AG04450 (cell line): ENCODE data around the gene EEIG2. TPM values are rescaled to one million over a fixed set of nuclear protein-coding genes. Genes with fewer than 3 reads are reported as not detected.

Experiments
- CTCF ChIA-PET: fragments of 300-600, 350-600 bp; formaldehyde crosslinking; extraction: SDS; loops from one replicate; lab custom pipeline; 2022; ENCODE audit warnings: antibody characterized with exemption, inconsistent platforms; lab: Charles Lee
- POLR2A ChIA-PET: fragments of 350-600 bp; formaldehyde crosslinking; extraction: SDS; loops from one replicate; lab custom pipeline; 2021; ENCODE audit warnings: antibody characterized with exemption, inconsistent platforms; lab: Yijun Ruan, JAX
- DNase-seq: peaks from one replicate; pipeline ENCODE4 v3.0.0-alpha.2; 2011; ENCODE audit warnings: low read depth, low spot score
- H3K27ac ChIP-seq: one replicate; pipeline ENCODE4 v1.5.1; 2012; ENCODE audit warnings: low read depth, low read length, control low read depth
- H3K27me3 ChIP-seq: one replicate; pipeline ENCODE4 v1.6.0; 2012; ENCODE audit warnings: low read length; ENCODE audit not compliant: control insufficient read depth, insufficient read depth
- H3K4me3 ChIP-seq: 2 replicates; pipeline ENCODE4 v1.5.1; 2011; ENCODE audit warnings: mild to moderate bottlenecking, low read depth, low read length, control low read depth
- H3K9me3 ChIP-seq: 2 replicates; pipeline ENCODE4 v1.5.1; 2012; ENCODE audit warnings: low read length; ENCODE audit not compliant: control insufficient read depth, insufficient read depth
- CTCF ChIP-seq: IDR thresholded peaks from 2 replicates; pipeline ENCODE4 v1.5.1; 2011; ENCODE audit warnings: low read depth, low read length, control low read depth, inconsistent platforms
- polyA plus RNA-seq: library from polyadenylated mRNA; depleted of rRNA; stranded (reverse); fragments of >200 nt; gene quantifications from 2 replicates; pipeline ENCODE4 v1.2.3, GENCODE V29; 2011

The EEIG2 gene
- polyA plus RNA-seq, 1 experiment: 6.1 TPM

- H3K4me3 ChIP-seq: no peak overlapping the region
- H3K9me3 ChIP-seq: peaks cover 9% of the 10 kb centered on the region
- H3K27ac ChIP-seq: no peak overlapping the region
- ChIA-PET POLR2A (no interaction called here), CTCF (interaction anchor here (0.7 to 1.2 kb wide), 4 partner anchors 11 to 64 kb away, joined by 3 to 4 read pairs (median 4); no protein-coding TSS in a partner anchor)
- no peaks in the 10 kb centered on the region for H3K27me3 ChIP-seq
- no peak for TF ChIP-seq CTCF
- no peak for DNase-seq
Observed at GRCh38 chr1:108575375-108575774, 15.5 kb downstream of the EEIG2 start.

- no peak for TF ChIP-seq CTCF
- Histone ChIP-seq H3K4me3 (no peak overlapping the region), H3K27ac (no peak overlapping the region), H3K27me3 (no peaks in the 10 kb centered on the region), H3K9me3 (peaks cover 9% of the 10 kb centered on the region)
- DNase-seq: no peak
- ChIA-PET CTCF (no interaction called here), POLR2A (no interaction called here)
Observed at GRCh38 chr1:108583757-108584427, 24.0 kb downstream of the EEIG2 start.

- DNase-seq: no peak
- TF ChIP-seq CTCF: no peak
- POLR2A ChIA-PET: no interaction called here
- Histone ChIP-seq H3K27ac (no peak overlapping the region), H3K27me3 (no peaks in the 10 kb centered on the region), H3K9me3 (peaks cover 9% of the 10 kb centered on the region), H3K4me3 (no peak overlapping the region)
- CTCF ChIA-PET: no interaction called here
Observed at GRCh38 chr1:108584428-108584856, 24.5 kb downstream of the EEIG2 start.

- POLR2A ChIA-PET: interaction anchor here (1.1 to 1.3 kb wide), 2 partner anchors 11 to 25 kb away, joined by 3 to 6 read pairs; partner anchors contain the start of gene EEIG2
- CTCF ChIA-PET: interaction anchor here (1.0 to 3.3 kb wide), 2 partner anchors 16 to 25 kb away, joined by 3 to 26 read pairs; partner anchors contain the start of gene EEIG2
- no peak for DNase-seq
- Histone ChIP-seq H3K27me3 (no peaks in the 10 kb centered on the region), H3K9me3 (no peaks in the 10 kb centered on the region; the same call in 1 of the 2 replicates), H3K27ac (no peak overlapping the region), H3K4me3 (no peak overlapping the region)
- no peak for TF ChIP-seq CTCF
Observed at GRCh38 chr1:108585313-108585712, 25.4 kb downstream of the EEIG2 start.

- H3K4me3 ChIP-seq: no peak overlapping the region
- ChIA-PET CTCF (interaction anchor here (1.4 kb wide), 1 partner anchor 31 kb away, joined by 4 read pairs; no protein-coding TSS in a partner anchor), POLR2A (interaction anchor here (1.1 kb wide), 1 partner anchor 31 kb away, joined by 3 read pairs; the partner anchor contains the start of gene EEIG2)
- TF ChIP-seq CTCF: no peak
- H3K9me3 ChIP-seq: no peaks in the 10 kb centered on the region
- H3K27me3 ChIP-seq: no peaks in the 10 kb centered on the region
- no peak overlapping the region for H3K27ac ChIP-seq
- DNase-seq: no peak
Observed at GRCh38 chr1:108590441-108590840, 30.5 kb downstream of the EEIG2 start.
